ENCODE results near the gene USP53.

The USP53 gene

GRCh38 chr4:119207051-119207450 lies 5.5 kb upstream of the USP53 start:
- no peaks in the 10 kb centered on the region for H3K9me3 Mint-ChIP-seq
- peaks cover 12 to 13% of the 10 kb centered on the region in 2 donors for H3K4me1 Mint-ChIP-seq (ENCODE audit: low read depth in 2 of 2)
- DNase-seq: no peak
- H3K27ac Mint-ChIP-seq: no peak overlapping the region
- no peak for ATAC-seq (replicated peaks)
- no peak overlapping the region for H3K4me3 Mint-ChIP-seq
- H3K27me3 Mint-ChIP-seq: peaks cover 2 to 5% of the 10 kb centered on the region in 2 donors
- H3K36me3 Mint-ChIP-seq (ENCODE audit: insufficient read depth): peaks cover 6% of the 10 kb centered on the region

DNA sequence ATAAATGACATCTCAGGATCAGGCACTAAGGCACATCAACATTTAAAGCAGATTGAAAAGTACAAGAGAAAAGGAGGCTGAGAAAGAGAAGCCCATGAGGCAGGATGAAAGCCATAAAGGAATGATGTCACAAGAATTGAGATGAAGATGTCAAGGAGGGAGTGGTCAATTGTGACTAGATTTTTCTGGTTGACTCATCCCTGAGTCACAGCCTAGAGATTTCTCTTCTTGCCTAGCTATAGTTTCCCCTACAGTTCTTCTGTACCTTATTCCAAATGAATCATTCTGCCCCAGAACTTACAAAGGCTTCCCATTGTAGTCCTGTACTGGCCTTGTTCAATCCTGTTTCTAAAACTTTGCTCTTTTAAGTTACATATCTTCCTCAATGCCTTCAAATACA lies 3.4 kb upstream of the USP53 start:
- no peak overlapping the region for H3K27ac Mint-ChIP-seq
- no peaks in the 10 kb centered on the region for H3K9me3 Mint-ChIP-seq
- no peak for ATAC-seq (replicated peaks)
- DNase-seq: no peak
- no peaks in the 10 kb centered on the region for H3K27me3 Mint-ChIP-seq
- no peak overlapping the region for H3K4me3 Mint-ChIP-seq
- peaks cover 21 to 22% of the 10 kb centered on the region in 2 donors for H3K4me1 Mint-ChIP-seq (ENCODE audit: low read depth in 2 of 2)
- H3K36me3 Mint-ChIP-seq (ENCODE audit: insufficient read depth): peaks cover 16% of the 10 kb centered on the region

DNA sequence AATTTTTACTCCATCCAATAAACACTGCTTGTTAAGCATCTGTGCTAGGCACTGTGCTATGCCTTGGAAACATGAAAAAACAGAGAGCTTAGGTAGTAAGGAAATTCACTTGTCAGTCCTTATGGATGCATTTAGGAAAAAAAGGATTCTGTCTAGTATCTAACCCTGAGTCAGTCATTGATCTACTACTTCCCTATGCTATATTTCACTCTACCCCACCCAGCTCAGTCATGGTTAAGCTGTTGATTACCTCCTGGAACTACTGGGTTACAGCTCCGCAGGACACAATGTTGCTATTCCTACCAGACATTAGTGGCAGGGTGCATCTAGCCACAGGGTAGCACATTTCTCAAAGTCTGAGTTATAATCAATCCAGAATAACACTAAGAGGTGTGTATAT lies 2.9 kb upstream of the USP53 start:
- Mint-ChIP-seq H3K9me3 (no peaks in the 10 kb centered on the region), H3K27ac (no peak overlapping the region), H3K4me3 (no peak overlapping the region), H3K36me3 (ENCODE audit: insufficient read depth) (peaks cover 16% of the 10 kb centered on the region), H3K27me3 (no peaks in the 10 kb centered on the region), H3K4me1 (ENCODE audit: low read depth in 2 of 2) (peaks cover 21 to 22% of the 10 kb centered on the region in 2 donors)
- ATAC-seq (replicated peaks) (no peak), DNase-seq (no peak)

DNA sequence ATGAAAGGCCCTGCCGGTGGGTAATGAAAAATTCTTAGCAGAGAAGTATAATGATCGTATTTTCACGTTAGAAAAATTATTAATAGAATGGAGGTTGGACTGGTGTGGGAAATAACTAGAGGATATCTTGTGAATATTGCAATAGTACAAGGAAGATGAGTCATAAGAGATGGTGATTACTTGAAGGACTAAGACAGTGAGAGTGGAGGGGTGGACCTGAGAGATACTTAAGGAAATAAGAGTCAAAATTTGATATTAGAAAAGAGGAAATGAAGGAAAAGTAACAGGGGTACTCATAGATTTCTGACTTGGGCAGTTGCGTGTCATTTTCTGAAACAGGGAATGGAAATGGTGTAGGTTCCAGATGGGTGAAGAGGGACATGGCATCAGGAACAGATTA lies 1.7 kb upstream of the USP53 start:
- H3K27me3 Mint-ChIP-seq: no peaks in the 10 kb centered on the region
- peaks cover 16% of the 10 kb centered on the region for H3K36me3 Mint-ChIP-seq (ENCODE audit: insufficient read depth)
- ATAC-seq (replicated peaks) (no peak), DNase-seq (no peak)
- H3K4me1 Mint-ChIP-seq (ENCODE audit: low read depth in 2 of 2): peaks cover 21 to 22% of the 10 kb centered on the region in 2 donors
- H3K9me3 Mint-ChIP-seq: no peaks in the 10 kb centered on the region
- peak overlapping the region in 1 of 2 donors; percentile 4 for H3K27ac Mint-ChIP-seq
- H3K4me3 Mint-ChIP-seq: peak overlapping the region; percentile 93 to 99

DNA sequence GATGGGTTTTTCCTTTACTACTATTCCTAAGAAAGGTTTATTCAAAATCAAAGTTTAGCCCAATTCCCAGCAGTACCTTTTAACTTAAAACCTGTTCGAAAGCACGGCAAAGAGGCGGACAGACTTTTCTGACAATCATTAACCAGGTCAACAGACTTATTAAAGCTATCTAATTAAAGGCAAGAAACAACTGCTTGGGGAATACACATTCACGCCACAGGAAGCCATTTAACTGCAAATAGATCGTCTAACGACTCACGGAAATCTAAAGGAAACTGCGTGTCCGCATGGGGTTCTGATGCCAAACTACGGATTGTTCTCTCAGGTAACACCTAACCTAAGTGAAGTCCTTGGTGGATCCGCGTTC lies 663 bp upstream of the USP53 start:
- DNase-seq (no peak), ATAC-seq (replicated peaks) (peak; percentile 31)
- peaks cover 16% of the 10 kb centered on the region for H3K36me3 Mint-ChIP-seq (ENCODE audit: insufficient read depth)
- H3K27ac Mint-ChIP-seq: peak overlapping the region; percentile 84 to 96
- no peaks in the 10 kb centered on the region for H3K27me3 Mint-ChIP-seq
- H3K4me3 Mint-ChIP-seq: peak overlapping the region; percentile 93 to 99
- H3K9me3 Mint-ChIP-seq: no peaks in the 10 kb centered on the region
- peaks cover 21 to 22% of the 10 kb centered on the region in 2 donors for H3K4me1 Mint-ChIP-seq (ENCODE audit: low read depth in 2 of 2)

DNA sequence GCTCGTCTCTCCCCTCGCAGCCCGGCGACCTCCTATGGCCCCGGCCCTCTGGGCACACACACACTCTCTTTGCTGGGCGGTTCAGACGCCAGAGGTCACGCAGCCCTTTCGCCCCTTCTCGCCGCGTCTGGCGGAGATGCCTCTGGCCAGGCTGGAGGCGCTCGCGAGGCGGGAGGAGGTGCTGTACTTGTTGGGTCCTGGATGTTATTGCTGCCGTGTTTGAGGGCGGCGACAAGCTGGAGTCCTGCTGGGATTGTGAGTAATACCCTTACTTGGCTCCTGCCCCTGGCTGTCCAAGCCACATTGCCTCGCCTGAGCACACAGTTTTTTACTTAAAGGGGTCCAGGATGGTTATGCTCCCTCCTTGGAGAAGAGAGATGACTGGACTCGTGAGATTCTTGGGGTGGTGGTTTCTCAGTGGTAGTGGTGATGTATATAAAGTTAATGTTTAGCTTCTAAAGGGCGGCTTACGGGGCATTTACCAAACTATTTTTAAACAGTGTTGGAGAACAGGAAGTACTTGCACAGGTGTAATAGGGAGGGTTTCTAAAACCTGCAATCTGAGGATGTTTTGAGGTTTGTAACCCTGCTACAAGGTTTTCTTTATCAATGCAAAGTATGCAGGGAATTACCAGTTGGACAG lies 572 bp downstream of the USP53 start:
- Mint-ChIP-seq H3K4me3 (peak overlapping the region; percentile 93 to 99), H3K36me3 (ENCODE audit: insufficient read depth) (peaks cover 24% of the 10 kb centered on the region), H3K27ac (peak overlapping the region; percentile 84 to 96), H3K4me1 (ENCODE audit: low read depth in 2 of 2) (peaks cover 22 to 23% of the 10 kb centered on the region in 2 donors), H3K27me3 (no peaks in the 10 kb centered on the region), H3K9me3 (no peaks in the 10 kb centered on the region)
- peak in 2 of 3 experiments; percentile 27 to 32 for DNase-seq
- ATAC-seq (replicated peaks): peak; percentile 35

DNA sequence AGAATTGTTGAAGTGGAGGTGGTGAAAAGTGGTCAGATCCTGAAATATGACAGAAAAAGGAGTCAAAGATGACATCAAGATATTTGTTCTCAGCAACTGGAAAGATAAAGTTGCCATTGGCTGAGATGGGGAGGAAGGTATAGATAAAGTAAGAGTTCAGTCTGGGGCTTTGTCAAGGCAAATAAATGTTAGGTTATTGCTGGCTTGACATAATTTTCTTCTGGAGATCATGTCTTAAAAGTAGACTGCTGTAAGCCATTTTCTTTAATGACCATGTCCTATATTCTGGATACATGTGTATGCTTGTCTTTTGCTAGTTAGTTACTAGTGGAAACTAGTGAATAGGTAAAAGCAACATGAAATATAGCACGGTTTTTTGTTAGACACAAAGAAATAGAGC lies 5.6 kb downstream of the USP53 start:
- Mint-ChIP-seq H3K9me3 (no peaks in the 10 kb centered on the region), H3K4me3 (no peak overlapping the region), H3K36me3 (ENCODE audit: insufficient read depth) (peaks cover 8% of the 10 kb centered on the region), H3K4me1 (ENCODE audit: low read depth in 2 of 2) (peaks cover 6 to 7% of the 10 kb centered on the region in 2 donors), H3K27me3 (no peaks in the 10 kb centered on the region), H3K27ac (no peak overlapping the region)
- no peak for DNase-seq
- ATAC-seq (replicated peaks): no peak

DNA sequence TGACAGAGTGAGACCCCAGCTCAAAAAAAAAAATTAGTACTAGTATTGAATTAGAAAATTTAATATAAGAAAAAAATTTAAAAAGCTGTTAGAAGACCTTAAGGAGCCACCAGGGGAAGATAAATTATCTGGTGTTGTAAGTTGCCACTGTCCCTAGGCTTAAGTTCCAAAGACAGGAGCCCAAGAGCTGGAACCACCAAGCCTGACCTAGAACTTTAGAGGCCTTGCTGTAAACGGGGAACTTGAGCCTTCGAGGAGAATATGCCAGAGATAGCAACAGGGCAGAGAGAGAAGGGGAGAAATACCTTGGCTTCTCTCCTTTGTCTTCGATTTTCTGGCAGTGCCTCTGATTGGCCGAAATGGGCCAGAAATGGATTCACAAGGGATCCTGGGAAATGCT lies 8.9 kb downstream of the USP53 start:
- Mint-ChIP-seq H3K4me3 (no peak overlapping the region), H3K27ac (no peak overlapping the region), H3K36me3 (ENCODE audit: insufficient read depth) (peaks cover 14% of the 10 kb centered on the region), H3K4me1 (ENCODE audit: low read depth in 2 of 2) (peaks cover 2 to 4% of the 10 kb centered on the region in 2 donors), H3K27me3 (no peaks in the 10 kb centered on the region), H3K9me3 (no peaks in the 10 kb centered on the region)
- DNase-seq (no peak), ATAC-seq (replicated peaks) (no peak)

DNA sequence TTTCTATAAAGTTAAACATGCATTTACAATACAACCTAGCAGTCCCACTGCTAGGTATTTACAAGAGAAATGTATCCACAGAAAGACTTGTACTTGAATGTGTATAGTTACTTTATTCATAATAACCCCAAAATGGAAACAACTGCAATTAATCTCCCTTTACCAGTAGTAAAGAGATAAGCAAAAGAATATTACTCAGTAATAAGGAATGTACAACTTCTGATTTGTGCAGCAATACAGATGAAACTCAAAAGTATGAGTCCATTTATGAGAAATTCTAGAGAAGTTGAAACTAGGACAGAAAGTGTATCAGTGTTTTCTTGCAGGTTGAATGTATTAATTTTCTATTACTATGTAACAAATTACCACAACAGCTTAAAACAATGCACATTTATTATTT lies 15.2 kb downstream of the USP53 start:
- Mint-ChIP-seq H3K4me1 (ENCODE audit: low read depth in 2 of 2) (peaks cover 0 to 4% of the 10 kb centered on the region in 2 donors), H3K4me3 (no peak overlapping the region), H3K27me3 (no peaks in the 10 kb centered on the region), H3K9me3 (no peaks in the 10 kb centered on the region), H3K27ac (no peak overlapping the region), H3K36me3 (ENCODE audit: insufficient read depth) (peaks cover 6% of the 10 kb centered on the region)
- ATAC-seq (replicated peaks): no peak
- DNase-seq: no peak

DNA sequence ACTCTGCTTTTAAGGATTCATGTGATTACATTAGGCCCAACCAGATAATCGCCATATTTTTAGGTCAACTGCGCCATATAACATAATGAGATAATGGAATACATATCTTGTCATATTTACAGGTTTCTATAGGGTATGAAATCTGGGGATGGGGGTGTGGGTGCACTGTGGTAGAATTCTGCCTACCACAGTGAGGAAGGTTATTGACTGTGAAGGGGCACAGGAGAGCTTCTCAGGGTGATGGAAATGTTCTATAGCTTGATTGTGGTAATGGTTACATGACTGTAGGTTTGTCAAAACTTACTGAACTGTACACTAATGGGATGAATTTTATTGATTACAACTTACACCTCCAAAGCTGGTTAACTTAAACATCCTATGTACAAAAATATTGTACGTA lies 15.9 kb downstream of the USP53 start:
- no peak for DNase-seq
- peaks cover 6% of the 10 kb centered on the region for H3K36me3 Mint-ChIP-seq (ENCODE audit: insufficient read depth)
- no peaks in the 10 kb centered on the region for H3K27me3 Mint-ChIP-seq
- H3K4me1 Mint-ChIP-seq (ENCODE audit: low read depth in 2 of 2): peaks cover 5 to 6% of the 10 kb centered on the region in 2 donors
- no peak overlapping the region for H3K4me3 Mint-ChIP-seq
- ATAC-seq (replicated peaks): no peak
- H3K9me3 Mint-ChIP-seq: no peaks in the 10 kb centered on the region
- H3K27ac Mint-ChIP-seq: no peak overlapping the region

DNA sequence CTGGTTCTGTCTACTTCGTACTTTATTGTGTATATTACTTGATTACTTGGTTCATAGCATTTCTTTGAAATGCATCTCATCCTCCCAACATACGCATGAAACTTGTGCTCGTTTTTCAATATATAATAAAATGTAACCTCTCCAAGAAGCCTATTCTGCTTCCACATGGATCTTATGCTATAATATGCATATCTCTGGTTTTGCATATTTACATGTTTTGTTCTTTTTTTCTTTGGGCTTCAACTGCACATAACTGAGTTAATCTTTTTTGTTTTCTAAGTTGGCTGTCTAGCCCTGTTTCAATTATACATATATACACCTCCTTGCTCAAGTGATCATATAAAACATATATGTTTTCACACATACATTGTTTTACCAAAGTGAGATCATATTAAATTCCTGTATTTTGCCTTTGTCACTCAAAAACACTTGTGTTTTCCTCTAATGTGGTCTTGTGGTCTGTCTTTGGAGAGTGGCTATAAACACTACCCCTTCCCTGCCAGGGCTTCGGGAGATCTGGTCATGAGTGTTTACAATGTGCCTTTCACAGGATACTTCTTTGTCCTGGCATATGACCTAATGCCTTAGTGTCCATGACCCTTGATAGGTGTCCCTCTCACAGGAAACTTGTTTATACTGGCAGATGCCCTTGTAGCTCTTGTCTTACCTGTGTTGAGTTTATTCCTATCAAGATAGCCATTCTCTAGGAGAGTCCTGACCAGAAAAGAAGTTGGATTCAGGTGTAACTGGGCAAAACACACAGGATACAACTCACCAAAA lies 17.6 kb downstream of the USP53 start:
- no peaks in the 10 kb centered on the region for H3K9me3 Mint-ChIP-seq
- H3K36me3 Mint-ChIP-seq (ENCODE audit: insufficient read depth): peaks cover 5% of the 10 kb centered on the region
- H3K4me3 Mint-ChIP-seq: no peak overlapping the region
- H3K27me3 Mint-ChIP-seq: no peaks in the 10 kb centered on the region
- no peak for DNase-seq
- ATAC-seq (replicated peaks): no peak
- H3K27ac Mint-ChIP-seq: no peak overlapping the region
- peaks cover 13 to 14% of the 10 kb centered on the region in 2 donors for H3K4me1 Mint-ChIP-seq (ENCODE audit: low read depth in 2 of 2)

DNA sequence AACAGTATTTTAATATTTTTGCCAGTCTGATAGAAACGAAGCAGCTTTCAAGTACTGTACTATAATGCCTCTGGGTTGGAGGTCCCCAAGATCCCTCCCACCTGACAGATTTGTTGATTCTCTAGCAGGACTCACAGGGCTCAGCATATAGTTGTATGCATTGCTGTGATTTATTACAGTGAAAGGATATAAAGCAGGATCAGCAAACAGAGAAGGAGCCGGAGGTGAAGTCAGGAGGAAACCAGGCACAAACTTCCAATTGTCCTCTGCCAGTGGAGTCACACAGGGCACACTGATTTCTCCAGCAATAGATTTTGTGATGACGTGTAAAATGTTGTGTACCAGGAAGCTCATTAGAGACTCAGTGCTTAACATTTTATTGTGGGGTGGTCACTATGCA lies 19.0 kb downstream of the USP53 start:
- H3K4me1 Mint-ChIP-seq (ENCODE audit: low read depth in 2 of 2): peaks cover 13 to 14% of the 10 kb centered on the region in 2 donors
- no peak overlapping the region for H3K27ac Mint-ChIP-seq
- no peak for ATAC-seq (replicated peaks)

GRCh38 chr4:119232286-119232685 lies 19.8 kb downstream of the USP53 start:
- Mint-ChIP-seq H3K4me1 (ENCODE audit: low read depth in 2 of 2) (peaks cover 13 to 14% of the 10 kb centered on the region in 2 donors), H3K36me3 (ENCODE audit: insufficient read depth) (no peaks in the 10 kb centered on the region), H3K27ac (no peak overlapping the region), H3K9me3 (no peaks in the 10 kb centered on the region), H3K27me3 (no peaks in the 10 kb centered on the region), H3K4me3 (no peak overlapping the region)
- ATAC-seq (replicated peaks): no peak
- DNase-seq: no peak

More for the DNA sequence above, 19.0 kb downstream of the USP53 start:
- DNase-seq: no peak
- Mint-ChIP-seq H3K36me3 (ENCODE audit: insufficient read depth) (no peaks in the 10 kb centered on the region), H3K9me3 (no peaks in the 10 kb centered on the region), H3K4me3 (no peak overlapping the region), H3K27me3 (no peaks in the 10 kb centered on the region)

DNA sequence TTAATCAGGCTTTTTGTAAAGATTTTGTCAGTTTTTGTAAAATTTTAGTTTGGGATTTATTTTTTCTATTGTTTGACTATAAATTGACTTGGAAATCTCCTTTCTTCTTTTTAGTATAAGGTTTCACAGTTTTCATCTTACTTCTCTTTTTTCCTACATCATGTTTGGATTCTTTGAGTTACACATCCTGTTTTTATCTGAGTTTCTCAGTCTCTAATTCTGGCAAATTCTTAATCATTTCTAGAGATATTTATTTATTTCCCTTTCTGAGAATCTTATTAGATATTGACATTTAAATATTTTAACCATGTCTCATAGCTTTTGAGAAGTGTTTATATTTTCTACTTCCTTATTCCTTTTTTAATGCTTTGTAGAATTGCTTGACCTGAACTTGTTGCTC lies 20.7 kb downstream of the USP53 start:
- Mint-ChIP-seq H3K9me3 (no peaks in the 10 kb centered on the region), H3K36me3 (ENCODE audit: insufficient read depth) (no peaks in the 10 kb centered on the region), H3K27me3 (no peaks in the 10 kb centered on the region), H3K27ac (no peak overlapping the region), H3K4me3 (no peak overlapping the region), H3K4me1 (ENCODE audit: low read depth in 2 of 2) (peaks cover 18 to 19% of the 10 kb centered on the region in 2 donors)
- DNase-seq (no peak), ATAC-seq (replicated peaks) (no peak)

All from effector memory CD8-positive, alpha-beta T cell (primary cell).